GM19467 (cell line): Measurements from ENCODE around the gene ZFHX3.

Experiments
- ATAC-seq: cut with Tn5 transposase; IDR thresholded peaks from one replicate; pipeline ENCODE4 v1.9.1; 2021; ENCODE audit warnings: mild to moderate bottlenecking, moderate library complexity; ENCODE audit not compliant: unreplicated experiment

ZFHX3 gene

GRCh38 chr16:73041676-73042075 is 6.3 kb downstream of the ZFHX3 start:
- ATAC-seq = no peak

GRCh38 chr16:73040735-73041402 is 7.1 kb downstream of the ZFHX3 start:
- no peak for ATAC-seq

GRCh38 chr16:73040136-73040535 is 7.8 kb downstream of the ZFHX3 start:
- ATAC-seq = no peak

GRCh38 chr16:73037845-73038570 is 9.9 kb downstream of the ZFHX3 start:
- ATAC-seq = no peak

- no peak for ATAC-seq
Measured at GRCh38 chr16:73037331-73037745, 10.6 kb downstream of the ZFHX3 start.

GRCh38 chr16:73036074-73036826 is 11.7 kb downstream of the ZFHX3 start:
- ATAC-seq = peak; percentile 71

- peak; percentile 37 for ATAC-seq
Measured at GRCh38 chr16:73034374-73034773, 13.6 kb downstream of the ZFHX3 start.

- ATAC-seq = no peak
Measured at GRCh38 chr16:73033271-73033998, 14.5 kb downstream of the ZFHX3 start.

- ATAC-seq = no peak
Measured at GRCh38 chr16:73032541-73033270, 15.2 kb downstream of the ZFHX3 start.

GRCh38 chr16:73031984-73032383 is 15.9 kb downstream of the ZFHX3 start:
- ATAC-seq = no peak

- no peak for ATAC-seq
Measured at GRCh38 chr16:73031155-73031866, 16.6 kb downstream of the ZFHX3 start.

GRCh38 chr16:73028721-73029361 is 19.1 kb downstream of the ZFHX3 start:
- no peak for ATAC-seq

- no peak for ATAC-seq
Measured at GRCh38 chr16:73028263-73028662, 19.7 kb downstream of the ZFHX3 start.

- ATAC-seq = no peak
Measured at GRCh38 chr16:73027685-73028111, 20.2 kb downstream of the ZFHX3 start.

- no peak for ATAC-seq
Measured at GRCh38 chr16:73026754-73027684, 20.9 kb downstream of the ZFHX3 start.

- no peak for ATAC-seq
Measured at GRCh38 chr16:73025856-73026210, 22.1 kb downstream of the ZFHX3 start.

GRCh38 chr16:73025151-73025855 is 22.6 kb downstream of the ZFHX3 start:
- no peak for ATAC-seq
